Heart right ventricle (tissue), 16 donors: ENCODE results near the gene MKS1. TPM values are rescaled to one million over a fixed set of nuclear protein-coding genes. Genes with fewer than 3 reads are reported as not detected.

ENCODE experiments used
- ATAC-seq, 8 donors: fragments of 200-7000 bp; cut with Tn5 transposase; one replicate each; pipeline ENCODE4 v1.9.1; 2020; ENCODE audit warnings: mild to moderate bottlenecking in 8 of 8, moderate library complexity in 8 of 8, moderate number of reproducible peaks in 1 of 8
- DNase-seq, 2 donors: peaks; one replicate each; pipeline ENCODE4 v3.0.0-alpha.2; 2020
- H3K27ac ChIP-seq, 10 donors: fragments of 200-600 bp; sonication (generic) in 2 of 10; one replicate each; pipeline versions ENCODE4 v1.5.0 to v1.8.0; 2020 to 2022; ENCODE audit warnings: mild to moderate bottlenecking in 3 of 10
- H3K27me3 ChIP-seq, 7 donors: fragments of 200-600 bp; one replicate each; pipeline ENCODE4 v1.8.0; 2021 to 2022; ENCODE audit warnings: mild to moderate bottlenecking in 2 of 7
- H3K36me3 ChIP-seq, 9 donors: fragments of 200-600 bp; sonication (generic) in 1 of 9; one replicate each; pipeline versions ENCODE4 v1.5.0 to v1.8.0; 2020 to 2022; ENCODE audit warnings: mild to moderate bottlenecking in 2 of 9
- H3K4me1 ChIP-seq, 9 donors: fragments of 200-600 bp; sonication (generic) in 1 of 9; one replicate each; pipeline versions ENCODE4 v1.5.0 to v1.8.0; 2020 to 2022; ENCODE audit warnings: mild to moderate bottlenecking in 4 of 9
- H3K4me3 ChIP-seq, 10 donors: fragments of 200-600 bp; sonication (generic) in 2 of 10; one replicate each; pipeline versions ENCODE4 v1.5.0 to v1.8.0; 2020 to 2022; ENCODE audit warnings: mild to moderate bottlenecking in 7 of 10, moderate library complexity in 2 of 10
- H3K9me3 ChIP-seq, 11 donors: fragments of 200-600 bp in 10 of 11; sonication (generic) in 2 of 11; one replicate each; pipeline versions ENCODE4 v1.5.0 to v1.8.0; 2013 to 2022; ENCODE audit warnings: mild to moderate bottlenecking in 2 of 11, control low read depth in 1 of 11, moderate library complexity in 1 of 11
- WGBS, 2 donors: extraction: QIAGEN DNeasy Blood & Tissue Kit; methylation state at CpG; one replicate each; pipeline ENCODE4 v1.1.7; 2013; ENCODE audit warnings: inconsistent platforms in 1 of 2; 5-methylcytosine and 5-hydroxymethylcytosine counted together
- intact Hi-C, 10 donors: fragments of 100-400 bp; cut with DNase I; formaldehyde crosslinking; loops; one replicate each; pipeline versions ENCODE4 v1.11.1 to v1.14.2; 2022
- polyA plus RNA-seq, 2 donors: library from polyadenylated mRNA; stranded (reverse); fragments of 200-250 nt; gene quantifications; one replicate each; pipeline ENCODE4 v1.2.3, GENCODE V29; 2013
- total RNA-seq, 10 donors: library from RNA; stranded (reverse); fragmentation: NEBNext Ultra II Directional in 3 of 10; extraction: Animal tissue kit (Norgen Biotek cat#: 25700) in 3 of 10; gene quantifications; one replicate each; pipeline versions ENCODE4 v1.2.1 to v1.2.4, GENCODE V29; 2021 to 2023
- TF ChIP-seq, protein P1 (sequence below), 9 donors: fragments of 200-600 bp; sonication (generic) in 2 of 9; IDR thresholded peaks; one replicate each; pipeline versions ENCODE4 v1.5.0 to v1.8.0; 2021 to 2022; ENCODE audit warnings: antibody characterized with exemption in 9 of 9, mild to moderate bottlenecking in 5 of 9, moderate library complexity in 1 of 9
- donor health status: Arrhythmogenic right ventricular cardiomyopathy.
- donor health status: ischemic (EF 13 %, LVEDD 7.1; RV severe dilation, severe dysfunction).
- donor health status: healthy with polysubstance abuse.
- donor health status: DM: no; HTN: yes; CAD: no.
- donor health status: DM: no; HTN: no; CAD: no.
- donor health status: ischemic (EF 25% LVEDD 6.9; RV normal size, moderate dysfunction).
- donor health status: ischemic (EF 25% LVEDD 5.7; RV mildly dilated, moderate dysfunction).
- donor health status: healthy.
- donor health status: DM: yes; HTN: yes; CAD: no.
- donor health status: Ischemic cardiomyopathy.
- donor health status: ischemic (EF 35%, LVEDD 5.7; RV mildly dilated, moderate dysfunction).
- donor health status: nonischemic (EF 11% LVEDD 7.7; RV severe dilation, severe dysfunction).
- donor health status: DM: yes; HTN: yes; CAD: no.
- donor health status: PGD.
- donor health status: ischemic (EF 29% LVEDD 5.4; RV normal size, mild dysfunction).
- donor health status: nonischemic (EF 23%, LVEDD 6.1; RV moderate dilation, normal function).

Gene MKS1
- total and polyA plus RNA-seq, 12 donors = 5.3 to 12.9 (median 9.2) TPM

DNA sequence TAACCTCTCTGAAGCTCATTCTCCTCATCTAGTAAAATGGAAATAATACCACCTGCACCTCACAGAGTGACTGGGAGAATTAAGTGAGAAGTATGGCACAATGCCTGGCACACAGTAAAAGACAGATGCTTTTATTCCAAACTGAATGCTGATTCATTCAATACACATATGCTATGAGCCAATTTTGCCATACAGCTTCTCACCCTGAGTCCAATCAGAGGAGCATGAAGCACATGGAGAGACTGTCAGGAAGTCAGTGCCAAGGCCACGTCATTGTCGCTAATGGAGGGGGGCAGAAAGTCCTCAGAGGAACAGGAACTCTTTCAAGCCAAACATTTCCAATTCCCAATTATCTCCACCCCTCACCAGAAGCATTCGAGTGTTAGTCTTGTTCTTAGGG, 11.6 kb downstream of the MKS1 start:
- Histone ChIP-seq H3K27me3 (no peaks in the 10 kb centered on the region), H3K4me1 (no peaks in the 10 kb centered on the region), H3K36me3 (peaks cover 0 to 77% (median 36%) of the 10 kb centered on the region in 9 donors), H3K9me3 (no peaks in the 10 kb centered on the region), H3K4me3 (no peak overlapping the region), H3K27ac (no peak overlapping the region)
- ATAC-seq (no peak), DNase-seq (no peak)
- TF ChIP-seq, protein P1, sequence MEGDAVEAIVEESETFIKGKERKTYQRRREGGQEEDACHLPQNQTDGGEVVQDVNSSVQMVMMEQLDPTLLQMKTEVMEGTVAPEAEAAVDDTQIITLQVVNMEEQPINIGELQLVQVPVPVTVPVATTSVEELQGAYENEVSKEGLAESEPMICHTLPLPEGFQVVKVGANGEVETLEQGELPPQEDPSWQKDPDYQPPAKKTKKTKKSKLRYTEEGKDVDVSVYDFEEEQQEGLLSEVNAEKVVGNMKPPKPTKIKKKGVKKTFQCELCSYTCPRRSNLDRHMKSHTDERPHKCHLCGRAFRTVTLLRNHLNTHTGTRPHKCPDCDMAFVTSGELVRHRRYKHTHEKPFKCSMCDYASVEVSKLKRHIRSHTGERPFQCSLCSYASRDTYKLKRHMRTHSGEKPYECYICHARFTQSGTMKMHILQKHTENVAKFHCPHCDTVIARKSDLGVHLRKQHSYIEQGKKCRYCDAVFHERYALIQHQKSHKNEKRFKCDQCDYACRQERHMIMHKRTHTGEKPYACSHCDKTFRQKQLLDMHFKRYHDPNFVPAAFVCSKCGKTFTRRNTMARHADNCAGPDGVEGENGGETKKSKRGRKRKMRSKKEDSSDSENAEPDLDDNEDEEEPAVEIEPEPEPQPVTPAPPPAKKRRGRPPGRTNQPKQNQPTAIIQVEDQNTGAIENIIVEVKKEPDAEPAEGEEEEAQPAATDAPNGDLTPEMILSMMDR (IDR thresholded peaks at IDR 0.05) = no peak
- WGBS, 2 donors = 79 to 89% methylated on average over 3 of the region's 3 CpGs
- intact Hi-C loops = no loop called here

DNA sequence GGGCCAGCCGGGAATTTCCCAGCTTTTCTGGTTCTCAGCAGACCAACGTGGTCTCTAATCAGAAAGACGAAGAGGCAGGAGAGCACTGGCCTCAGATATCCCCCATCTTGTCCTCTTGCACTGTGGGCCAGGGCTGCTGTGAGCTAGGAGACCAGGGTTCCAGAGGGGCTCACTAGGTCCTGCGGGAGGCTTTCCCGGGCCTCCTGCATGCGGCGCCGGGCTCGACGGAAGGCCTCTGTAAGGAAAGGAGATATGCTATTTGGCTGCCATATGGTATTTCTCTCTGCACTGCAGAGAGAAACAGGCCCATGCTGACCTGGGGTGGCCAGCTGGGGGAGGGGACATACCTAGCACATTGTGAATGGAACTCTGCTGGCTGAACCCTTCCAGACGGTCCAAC, 13.1 kb downstream of the MKS1 start:
- Histone ChIP-seq H3K27ac (no peak overlapping the region), H3K27me3 (no peaks in the 10 kb centered on the region), H3K4me3 (no peak overlapping the region), H3K9me3 (no peaks in the 10 kb centered on the region), H3K4me1 (no peaks in the 10 kb centered on the region), H3K36me3 (peaks cover 0 to 62% (median 30%) of the 10 kb centered on the region in 9 donors)
- no peak for DNase-seq
- TF ChIP-seq, protein P1 (IDR thresholded peaks at IDR 0.05) = no peak
- intact Hi-C loops = no loop called here
- no peak for ATAC-seq
- 85 to 87% methylated on average over 11 of the region's 11 CpGs for WGBS, 2 donors

DNA sequence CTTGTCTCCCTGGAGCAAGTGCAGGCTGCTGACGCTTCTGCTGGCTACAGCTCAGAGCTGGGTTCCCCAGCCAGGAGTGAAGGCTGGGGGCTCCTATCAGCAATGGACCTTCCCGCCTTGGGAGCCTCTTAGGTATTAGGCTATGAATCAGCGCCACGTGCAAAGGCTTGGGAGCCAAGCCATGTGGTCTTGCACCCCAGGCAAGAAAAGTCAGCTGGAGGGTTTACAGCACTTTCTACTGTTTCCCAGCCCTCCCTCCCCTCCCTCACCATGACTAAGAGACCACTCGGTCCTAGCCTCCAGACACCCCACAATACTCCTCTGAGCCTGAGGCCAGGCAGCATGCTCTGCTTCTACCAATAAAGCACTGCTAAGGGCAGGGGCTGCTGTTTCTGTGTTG, 14.3 kb downstream of the MKS1 start:
- Histone ChIP-seq H3K4me1 (no peaks in the 10 kb centered on the region), H3K36me3 (peaks cover 0 to 51% (median 23%) of the 10 kb centered on the region in 9 donors), H3K27ac (no peak overlapping the region), H3K4me3 (no peak overlapping the region), H3K27me3 (peaks cover 0 to under 1% (median 0%) of the 10 kb centered on the region in 7 donors), H3K9me3 (no peaks in the 10 kb centered on the region)
- TF ChIP-seq, protein P1 (IDR thresholded peaks at IDR 0.05) = no peak
- DNase-seq = no peak
- WGBS, 2 donors = 85 to 88% methylated on average over 5 of the region's 5 CpGs
- ATAC-seq = no peak
- intact Hi-C loops = no loop called here

DNA sequence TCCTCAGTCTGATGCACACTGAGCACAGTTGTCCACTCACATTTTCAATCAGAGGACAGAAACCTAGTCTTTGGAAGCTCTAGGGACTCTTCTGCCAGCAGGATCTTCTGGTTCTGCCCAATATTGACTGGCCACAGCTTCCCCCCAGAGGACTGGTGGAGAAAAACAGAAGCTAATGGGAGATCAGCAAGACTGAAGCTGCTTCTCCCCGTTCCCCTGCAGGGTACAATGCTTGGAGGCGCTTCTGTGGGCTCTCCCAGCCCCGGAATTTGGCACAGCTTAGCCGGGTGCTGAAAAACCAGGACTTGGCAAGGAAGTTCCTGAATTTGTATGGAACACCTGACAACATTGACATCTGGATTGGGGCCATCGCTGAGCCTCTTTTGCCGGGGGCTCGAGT, 16.2 kb downstream of the MKS1 start:
- ATAC-seq (no peak), DNase-seq (no peak)
- Histone ChIP-seq H3K36me3 (peaks cover 0 to 33% (median 14%) of the 10 kb centered on the region in 9 donors), H3K4me1 (no peaks in the 10 kb centered on the region), H3K27me3 (peaks cover 0 to 20% (median 14%) of the 10 kb centered on the region in 7 donors), H3K4me3 (no peak overlapping the region), H3K9me3 (no peaks in the 10 kb centered on the region), H3K27ac (no peak overlapping the region)
- TF ChIP-seq, protein P1 (IDR thresholded peaks at IDR 0.05) = no peak
- intact Hi-C loops = no loop called here
- 78 to 85% methylated on average over 7 of the region's 7 CpGs for WGBS, 2 donors
